Left cardiac atrium (tissue), 4 donors: ENCODE measurements around the gene CIAPIN1. TPM values are rescaled to one million over a fixed set of nuclear protein-coding genes. Genes with fewer than 3 reads are reported as not detected.

Source experiments
- ATAC-seq, 2 donors: fragments of 200-7000 bp; cut with Tn5 transposase; one replicate each; pipeline ENCODE4 v1.9.1; 2020; ENCODE audit warnings: mild to moderate bottlenecking in 2 of 2, moderate library complexity in 2 of 2
- DNase-seq: peaks from one replicate; pipeline ENCODE4 v3.0.0-alpha.2; 2020
- intact Hi-C, 2 donors: fragments of 100-400 bp; cut with DNase I; formaldehyde crosslinking; loops; one replicate each; pipeline versions ENCODE4 v1.14.1 to v1.15.1; 2022 to 2023
- total RNA-seq, 2 donors: library from RNA; stranded (reverse); fragmentation: NEBNext Ultra II Directional; extraction: Animal tissue kit (Norgen Biotek cat#: 25700); gene quantifications; one replicate each; pipeline ENCODE4 v1.2.1, GENCODE V29; 2021
- donor health status: DM: no; HTN: yes; CAD: no.
- donor health status: DM: no; HTN: yes; CAD: no; lungs with severe emphysema.
- donor health status: DM: yes; HTN: yes; CAD: no.
- donor health status: Dilated cardiomyopathy.

Gene CIAPIN1
- total RNA-seq, 2 donors from 2014 or later: 36.5 to 77.0 TPM

DNA sequence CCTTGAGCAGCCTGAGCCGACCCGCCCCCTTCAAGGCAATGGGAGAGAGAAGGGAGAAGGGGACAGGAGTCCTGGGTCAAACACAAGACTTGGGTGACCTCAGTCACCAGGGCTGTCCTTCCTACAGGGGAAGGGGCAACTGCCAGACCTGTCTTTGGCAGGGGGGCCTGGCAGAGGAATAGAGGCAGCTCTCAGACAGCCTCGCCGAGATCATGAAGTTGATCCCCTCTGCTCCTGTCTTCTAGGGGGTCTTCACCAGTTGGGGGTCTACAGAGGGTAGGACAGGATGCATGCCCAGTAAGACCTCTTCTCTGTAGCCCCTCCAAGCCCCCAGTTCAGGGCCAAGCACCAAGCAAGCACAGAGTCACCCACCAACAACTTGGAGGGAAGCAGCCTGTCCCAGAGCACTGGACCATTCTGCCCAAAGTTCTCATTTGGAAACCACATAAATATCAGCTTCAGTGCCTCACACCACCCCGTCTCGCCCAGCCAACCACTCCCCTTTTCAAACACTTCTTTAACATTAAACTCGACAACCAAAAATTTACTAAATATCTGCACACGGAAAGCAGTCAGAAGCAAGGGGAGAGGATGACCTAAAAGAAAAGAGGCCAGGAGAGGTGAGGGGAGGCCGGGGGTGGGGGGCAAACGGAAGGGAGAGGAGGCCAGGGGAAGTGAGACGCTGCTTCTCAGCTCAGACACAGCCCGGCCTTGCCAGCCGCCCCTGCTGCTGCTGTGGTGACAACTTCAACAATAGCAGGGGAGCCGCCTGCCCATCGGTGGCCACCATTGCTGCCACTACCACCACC is 31.4 kb upstream of the CIAPIN1 start:
- ATAC-seq (no peak), DNase-seq (no peak)
- intact Hi-C loops: no loop called here

- intact Hi-C loops: no loop called here
- no peak for ATAC-seq
- DNase-seq: no peak
Observed at GRCh38 chr16:57477531-57478202, 30.5 kb upstream of the CIAPIN1 start.

DNA sequence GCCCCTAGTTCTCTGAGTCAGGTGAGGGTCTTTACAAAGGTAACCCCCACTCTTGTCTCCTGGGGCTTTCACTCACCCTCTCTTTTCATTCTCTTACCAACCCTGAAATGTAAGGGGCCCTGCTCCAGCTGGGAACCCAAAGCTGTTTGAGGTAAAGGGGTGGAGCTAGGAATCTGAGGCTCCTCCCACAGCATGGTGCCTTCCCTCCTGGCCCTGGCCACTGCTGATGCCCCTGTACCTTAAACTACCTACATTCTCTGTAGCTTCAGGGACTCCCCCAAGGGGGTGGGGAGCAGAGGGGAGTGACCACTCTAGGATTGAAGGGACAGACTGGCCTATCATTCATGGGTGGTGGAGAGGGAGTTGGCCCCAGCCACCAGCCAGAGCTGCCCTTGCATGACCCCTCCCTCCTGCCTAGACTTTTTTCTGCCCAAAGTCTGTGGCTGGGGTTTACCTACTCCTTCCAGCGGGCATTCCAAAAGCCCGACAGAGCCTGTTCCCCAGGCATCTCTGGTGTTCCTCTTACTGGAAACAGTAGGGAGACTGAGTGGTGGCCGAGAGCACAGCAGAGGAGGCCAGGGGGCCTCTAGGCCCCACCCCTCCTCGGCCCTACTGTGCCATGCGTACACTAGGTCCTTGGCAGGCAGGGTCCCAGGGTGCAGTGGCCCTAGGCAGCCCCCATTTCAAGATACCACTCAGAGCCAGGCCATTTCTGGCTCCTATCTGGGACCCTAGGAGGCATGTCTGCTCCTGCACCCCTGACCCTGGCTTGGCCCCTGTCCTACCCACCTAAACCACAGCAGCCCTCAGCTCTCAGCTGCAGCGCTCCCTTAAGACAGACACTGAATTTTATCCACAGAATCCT is 29.6 kb upstream of the CIAPIN1 start:
- intact Hi-C loops: no loop called here
- ATAC-seq (no peak), DNase-seq (no peak)

GRCh38 chr16:57475711-57476339 is 28.6 kb upstream of the CIAPIN1 start:
- DNase-seq (peak; percentile 58), ATAC-seq (peak in 1 of 2 donors; percentile 39)
- intact Hi-C loops: no loop called here

DNA sequence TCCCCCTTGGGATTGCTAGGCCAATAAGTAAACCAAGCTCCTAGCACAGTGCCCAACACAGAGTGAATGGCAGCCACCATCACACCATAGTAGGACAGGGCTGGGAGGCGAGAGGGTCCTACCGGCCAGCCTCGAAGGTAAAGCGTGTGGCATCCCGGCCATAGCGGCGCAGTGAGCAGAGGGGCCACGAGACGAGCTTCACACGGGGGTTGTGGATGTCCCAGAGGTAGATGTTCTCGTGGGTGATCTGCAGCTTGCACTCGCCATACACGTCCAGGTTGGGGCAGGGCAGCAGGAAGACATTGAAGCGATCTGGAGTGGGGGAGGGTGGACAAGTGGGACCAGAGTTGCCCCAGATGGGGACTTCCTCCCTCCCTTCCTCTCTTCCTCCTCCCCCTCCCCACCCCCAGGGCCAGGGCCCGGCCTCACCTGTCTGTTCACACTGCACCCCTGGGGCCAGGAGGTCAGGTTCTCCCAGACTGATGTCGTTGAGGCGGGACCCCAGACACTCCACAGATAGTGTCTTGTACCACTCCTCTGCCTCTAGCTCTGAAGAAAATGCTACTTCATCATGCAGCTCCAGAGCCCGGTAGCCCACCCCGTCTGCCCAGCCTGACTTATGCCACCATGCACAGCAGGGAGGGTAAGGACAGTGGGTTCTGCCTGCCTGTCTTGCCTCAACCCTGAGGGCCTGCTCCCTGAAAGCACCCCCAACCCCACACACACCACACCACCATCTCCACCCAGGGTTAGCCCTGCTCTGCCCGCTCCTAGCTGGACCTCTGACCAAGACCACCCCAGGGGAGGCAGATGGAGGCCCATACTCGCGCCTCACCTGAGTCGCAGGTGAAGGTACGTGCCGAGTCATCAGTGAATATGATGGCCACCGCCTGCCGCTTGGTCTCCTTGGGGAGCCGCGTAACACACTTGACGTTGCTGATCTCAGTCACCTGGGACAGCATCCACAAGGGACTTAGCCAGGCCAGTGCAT is 27.8 kb upstream of the CIAPIN1 start:
- intact Hi-C loops: no loop called here
- no peak for ATAC-seq
- DNase-seq: no peak

DNA sequence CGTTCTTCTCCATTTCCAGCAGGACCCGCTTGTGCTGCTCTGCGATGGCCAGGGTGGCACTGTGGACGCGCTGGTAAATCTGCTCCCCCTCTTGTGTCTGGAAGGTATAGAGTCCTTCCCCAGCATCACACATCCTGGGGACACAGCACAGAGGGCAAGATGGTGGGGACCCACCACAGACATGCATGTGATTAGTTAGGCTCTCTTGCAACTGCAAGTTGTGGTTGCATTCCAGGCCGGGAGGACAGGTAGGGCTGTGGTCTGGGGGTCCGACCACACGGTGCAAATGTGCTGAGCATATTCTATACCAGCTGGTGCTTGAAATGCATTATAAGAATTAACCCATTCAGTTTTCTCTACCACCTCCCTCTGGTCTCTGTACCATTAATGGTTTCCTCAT is 26.7 kb upstream of the CIAPIN1 start:
- DNase-seq (no peak), ATAC-seq (no peak)
- intact Hi-C loops: no loop called here

DNA sequence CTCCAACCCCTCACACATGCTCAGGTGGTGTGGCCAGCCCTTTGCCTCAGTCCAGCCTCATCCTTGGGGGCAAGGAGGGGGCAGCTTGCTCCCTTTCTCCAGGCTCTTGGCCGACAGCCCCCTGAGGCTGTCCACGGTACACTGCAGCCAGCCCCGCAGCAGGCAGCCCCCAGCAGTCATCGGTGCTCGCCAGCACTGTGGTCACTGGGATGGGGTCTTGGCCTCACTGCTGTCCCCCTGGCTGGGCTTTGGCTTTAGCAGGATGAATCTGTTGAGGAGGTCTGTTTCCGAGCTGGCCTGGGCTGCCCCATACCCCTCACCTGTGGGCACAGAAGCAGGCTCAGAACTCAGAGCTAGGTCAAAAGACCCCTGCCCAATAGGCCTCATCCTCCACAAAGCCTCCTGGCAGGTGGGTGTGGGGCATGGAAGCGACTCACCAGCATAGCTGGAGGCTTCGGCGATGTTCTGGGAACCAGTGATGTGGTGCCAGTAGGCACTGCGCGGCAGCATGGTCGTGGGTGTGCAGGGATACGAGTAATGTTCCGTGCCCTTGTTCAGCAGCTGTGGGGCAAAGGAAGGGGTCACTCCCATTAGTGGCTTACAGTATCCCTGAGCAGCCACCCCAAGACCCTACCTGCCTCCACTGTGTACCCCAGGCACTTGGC is 26.1 kb upstream of the CIAPIN1 start:
- ATAC-seq: no peak
- DNase-seq: no peak
- intact Hi-C loops: no loop called here

DNA sequence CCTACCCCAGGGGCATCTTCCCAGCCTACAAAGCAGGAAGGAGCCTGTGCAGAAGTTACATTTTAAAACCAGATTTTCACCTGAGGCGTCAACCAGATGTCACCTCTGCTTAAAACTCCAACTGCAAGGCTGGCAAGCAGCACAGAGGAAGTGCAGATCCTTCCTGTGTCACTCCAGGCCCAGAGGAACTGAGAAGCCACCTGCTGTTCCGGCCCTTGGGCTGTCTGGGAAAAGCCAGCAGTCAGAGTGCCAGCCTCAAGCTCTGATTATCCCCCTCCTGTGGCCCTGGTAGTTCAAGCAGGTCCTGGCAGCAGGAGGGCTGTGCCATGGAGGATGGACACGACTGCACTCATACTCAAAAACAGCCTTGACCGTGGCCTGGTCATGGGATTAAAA is 25.5 kb upstream of the CIAPIN1 start:
- ATAC-seq (no peak), DNase-seq (no peak)
- intact Hi-C loops: no loop called here

DNA sequence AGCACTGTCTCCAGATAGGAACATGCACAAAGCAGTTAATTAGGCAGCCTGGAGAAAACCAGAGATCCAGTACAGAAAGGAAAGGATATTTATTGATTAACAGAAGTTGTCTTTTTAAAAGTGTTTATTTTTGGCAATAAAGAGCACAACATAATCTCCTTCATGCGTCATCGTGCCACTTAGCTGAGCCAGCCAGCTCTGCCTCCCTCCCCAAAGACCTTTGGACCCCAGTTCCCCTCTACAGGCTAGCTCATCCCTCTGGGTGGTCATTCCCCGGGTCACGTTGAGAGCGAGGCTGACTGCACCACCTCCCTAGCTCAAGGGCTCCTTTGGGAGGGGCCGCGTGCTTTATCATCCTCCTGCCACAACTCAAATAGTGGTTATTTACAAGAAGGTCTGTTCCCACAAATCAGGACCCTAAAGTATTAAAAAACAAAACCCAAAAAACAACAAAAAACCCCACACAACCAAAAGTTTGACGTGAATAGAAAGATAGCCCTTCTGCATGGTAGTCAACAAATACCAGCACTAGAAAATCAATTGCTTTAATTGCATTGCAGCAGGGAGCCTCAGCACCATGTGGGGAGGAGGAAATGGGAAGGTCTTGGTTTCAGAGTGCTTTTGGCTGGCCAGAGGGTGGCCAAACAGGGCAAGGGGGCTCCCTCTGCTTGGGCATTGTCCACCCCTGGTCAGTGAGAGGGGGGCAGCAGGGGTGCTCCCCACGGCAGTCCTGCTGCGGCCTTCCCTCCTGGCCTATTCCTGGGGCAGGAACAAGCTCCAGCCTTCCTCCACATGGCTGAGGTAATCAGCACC is 24.9 kb upstream of the CIAPIN1 start:
- ATAC-seq (no peak), DNase-seq (no peak)
- intact Hi-C loops: no loop called here

DNA sequence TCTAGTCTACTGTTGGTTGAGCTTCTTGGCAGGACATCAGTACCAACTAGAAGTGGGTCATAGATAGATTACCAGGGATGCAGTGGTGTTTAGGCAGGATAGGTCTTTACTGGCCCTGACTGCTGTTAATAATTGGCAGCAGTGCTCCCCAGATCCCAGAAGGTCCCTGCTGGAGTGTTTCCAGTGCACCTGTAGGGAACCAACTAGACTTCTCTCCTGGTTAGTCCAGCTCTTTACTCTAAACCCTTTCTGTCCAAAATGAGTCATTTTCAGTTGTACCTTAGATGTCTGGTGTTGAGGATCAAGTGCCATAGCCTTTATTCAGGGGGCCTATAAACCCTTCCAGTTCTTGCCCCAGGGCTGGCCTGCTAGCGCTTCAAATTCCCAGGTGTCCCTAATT is 24.0 kb upstream of the CIAPIN1 start:
- intact Hi-C loops: no loop called here
- ATAC-seq (no peak), DNase-seq (no peak)

- intact Hi-C loops: no loop called here
- peak; percentile 74 for DNase-seq
- peak; percentile 55 to 74 for ATAC-seq
Observed at GRCh38 chr16:57470711-57471110, 23.5 kb upstream of the CIAPIN1 start.

- ATAC-seq (peak in 1 of 2 donors; percentile 7), DNase-seq (no peak)
- intact Hi-C loops: loop anchor here in 1 of 2 donors (5.0 kb wide), 1 partner anchor 52 kb away; no protein-coding TSS in a partner anchor
Observed at GRCh38 chr16:57469917-57470470, 22.8 kb upstream of the CIAPIN1 start.

- ATAC-seq (no peak), DNase-seq (no peak)
- intact Hi-C loops: loop anchor here in 1 of 2 donors (5.0 kb wide), 1 partner anchor 53 kb away; no protein-coding TSS in a partner anchor
Observed at GRCh38 chr16:57469046-57469445, 21.9 kb upstream of the CIAPIN1 start.

DNA sequence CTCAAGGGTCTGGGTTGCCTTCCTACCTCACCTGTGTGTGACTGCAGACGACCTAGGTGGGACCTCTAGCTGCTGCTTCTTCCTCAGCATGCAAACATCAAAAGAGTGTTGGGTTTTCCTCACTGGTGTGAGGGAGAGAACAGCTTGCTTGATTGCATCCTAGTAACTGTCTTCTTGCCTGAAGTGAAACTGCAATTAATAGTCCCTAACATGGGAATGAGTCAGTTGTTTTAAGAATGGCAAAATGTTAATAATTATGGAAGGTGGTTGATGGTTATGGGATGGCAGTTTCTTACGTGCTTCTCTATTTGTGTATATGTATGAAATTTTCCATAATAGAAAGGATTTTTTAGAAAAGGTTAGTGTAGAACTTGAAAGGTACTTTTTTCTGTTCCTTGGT is 21.2 kb upstream of the CIAPIN1 start:
- ATAC-seq (no peak), DNase-seq (no peak)
- intact Hi-C loops: loop anchor here in 1 of 2 donors (5.0 kb wide), 1 partner anchor 54 kb away; no protein-coding TSS in a partner anchor

GRCh38 chr16:57464523-57464922 is 17.3 kb upstream of the CIAPIN1 start:
- DNase-seq (no peak), ATAC-seq (no peak)
- intact Hi-C loops: no loop called here

DNA sequence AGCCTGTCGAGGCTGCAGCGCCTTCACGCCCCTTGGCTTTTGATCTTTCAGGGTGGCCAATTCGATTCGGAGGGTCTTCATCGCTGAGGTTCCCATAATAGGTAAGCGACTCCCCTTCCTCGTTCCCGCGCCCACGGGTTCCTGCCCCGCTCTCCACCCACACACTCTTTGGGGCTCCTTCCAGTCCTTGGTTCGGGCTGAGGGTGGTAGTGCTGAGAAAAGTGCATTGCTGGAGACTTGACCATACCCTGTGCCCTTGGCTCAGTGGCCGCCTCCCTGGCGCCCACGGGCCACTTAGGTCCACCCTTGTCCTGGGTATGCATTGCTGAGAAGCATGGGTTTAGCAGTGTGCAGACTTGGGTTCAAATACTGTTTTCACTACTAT is 15.8 kb upstream of the CIAPIN1 start:
- intact Hi-C loops: no loop called here
- DNase-seq: no peak
- peak; percentile 43 to 52 for ATAC-seq
